ENCODE results near the gene IL12B.
"Not testable (repeated sequence)": the region's sequence is repeated elsewhere in the genome, so short reads cannot be mapped to it uniquely, and the experiment has no call there.

The IL12B gene

DNA sequence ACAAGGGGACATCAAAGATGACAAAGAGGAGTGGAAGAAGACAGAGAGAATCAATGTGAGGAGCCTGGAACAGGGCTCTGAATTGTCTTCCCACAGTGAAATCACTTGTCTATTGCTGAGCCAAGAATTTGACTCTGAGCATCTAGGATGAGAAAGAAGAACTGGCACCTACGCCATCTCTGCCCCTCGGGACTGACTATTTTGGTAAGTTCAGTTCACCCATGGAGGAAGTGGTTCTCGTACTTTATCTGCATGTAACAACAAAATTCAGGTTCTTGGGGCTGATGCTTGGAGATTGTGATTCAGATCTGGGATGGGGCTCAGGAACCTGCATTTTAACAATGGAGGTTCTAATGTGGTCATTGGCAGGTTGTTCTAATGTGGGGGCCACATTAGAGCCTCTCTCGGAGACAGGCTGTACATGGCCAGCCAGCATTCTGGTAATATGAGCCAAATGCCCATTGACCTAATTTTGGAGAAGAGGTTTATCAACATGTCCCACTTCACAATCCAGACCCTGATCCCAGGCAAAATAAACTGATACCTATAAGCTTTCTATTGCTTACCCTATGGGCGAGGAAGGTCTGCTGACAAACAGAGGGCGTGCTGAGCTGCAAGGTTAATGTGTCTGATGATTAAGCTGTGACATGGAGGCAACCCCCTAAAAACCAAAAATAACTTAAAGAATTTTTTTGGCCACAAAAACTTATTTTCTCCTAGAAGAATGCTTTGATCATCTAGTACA lies 2.7 kb upstream of the IL12B start:
- no peak for DNase-seq (ENCODE audit: low read depth)

DNA sequence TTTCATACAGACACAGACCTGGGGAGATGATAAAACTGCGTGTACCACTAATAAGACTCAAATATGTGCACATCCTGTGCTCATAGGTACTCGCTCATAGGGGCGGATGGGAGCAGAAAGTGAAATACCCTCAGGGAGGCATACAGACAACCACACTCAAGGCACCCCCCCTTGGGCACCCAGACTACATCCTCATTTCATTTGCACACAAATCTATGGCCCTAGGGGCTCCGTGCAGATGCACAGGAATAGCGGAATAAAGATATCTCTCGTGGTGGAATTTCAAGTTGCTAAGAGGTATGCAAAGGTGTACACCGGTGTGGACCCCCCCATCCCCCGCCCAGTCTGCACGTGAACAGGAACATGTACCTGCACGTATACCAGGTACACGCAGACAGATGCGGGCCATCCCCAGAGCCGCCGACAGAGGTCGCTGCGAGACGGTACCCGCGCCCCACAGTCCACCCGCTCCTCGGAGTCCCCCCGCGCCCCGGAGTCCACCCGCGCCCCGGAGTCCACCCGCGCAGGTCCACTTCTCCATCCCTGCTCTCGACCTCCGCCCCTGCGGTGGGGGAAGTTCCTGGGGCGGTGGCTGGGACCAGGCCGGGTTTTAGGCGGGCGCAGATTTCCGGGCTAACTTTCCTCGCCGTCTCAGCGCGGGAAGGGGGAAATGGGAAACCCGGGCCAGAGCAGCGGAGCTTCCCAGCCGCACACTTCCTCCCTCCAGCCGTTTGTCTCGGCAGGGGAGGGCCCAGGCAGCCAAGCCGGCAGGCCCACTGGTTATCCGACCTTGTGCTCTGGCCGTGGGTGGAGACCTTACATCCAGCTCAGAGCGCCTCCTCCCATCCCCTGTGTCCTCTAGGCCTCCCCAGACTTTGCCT lies 1.0 kb upstream of the IL12B start:
- DNase-seq (ENCODE audit: low read depth), result peak; percentile 17

DNA sequence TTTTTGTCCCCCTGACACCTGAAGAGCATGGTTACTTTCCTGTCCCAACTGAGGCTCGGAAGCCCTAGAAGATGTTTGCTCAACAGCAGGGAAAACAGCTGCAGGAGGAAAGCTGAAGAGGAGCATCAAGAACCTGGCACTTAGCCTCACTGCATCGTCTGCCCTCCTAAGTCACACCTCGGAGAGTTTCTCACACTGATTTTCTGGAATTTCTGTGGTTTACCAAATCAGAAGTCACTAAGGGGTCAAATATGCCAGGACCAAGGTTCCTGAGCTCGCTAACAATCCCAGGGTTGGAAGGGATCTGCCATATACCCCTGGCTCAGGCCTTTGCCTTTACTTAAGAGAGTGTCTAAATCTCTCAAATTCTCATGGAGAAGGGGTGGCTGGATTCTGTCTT lies 5.3 kb downstream of the IL12B start:
- DNase-seq (ENCODE audit: low read depth), result no peak

DNA sequence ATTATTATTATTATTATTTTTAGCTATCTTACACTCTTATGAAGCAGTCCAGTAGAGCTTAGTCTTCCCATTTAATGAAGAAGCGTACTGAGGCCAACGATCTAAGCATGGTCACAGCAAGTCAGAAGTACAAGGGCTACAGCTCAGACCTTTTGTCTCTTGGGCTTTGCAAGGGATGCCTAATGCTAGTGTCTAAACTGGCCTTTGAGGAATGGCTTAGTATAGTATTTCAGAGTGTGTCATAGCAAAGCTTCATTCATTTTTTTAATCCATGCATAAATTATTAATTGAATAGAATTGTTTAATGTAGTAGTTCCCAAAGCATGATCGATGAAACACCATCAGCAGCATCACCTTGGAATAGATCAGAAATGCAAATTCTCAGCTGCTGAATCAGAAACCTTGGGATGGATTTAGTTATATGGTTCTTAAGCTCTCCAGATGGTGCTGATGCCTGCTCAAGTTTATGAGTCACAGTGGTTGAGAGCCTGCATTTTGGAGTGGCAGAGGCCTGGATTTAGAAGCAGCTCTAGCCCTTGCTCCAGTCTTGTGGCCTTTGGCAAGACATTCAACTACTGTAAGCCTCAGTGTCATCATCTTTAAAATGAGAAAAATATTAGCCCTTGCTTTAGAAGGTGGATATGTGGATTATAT lies 6.1 kb downstream of the IL12B start:
- peak; percentile 79 for DNase-seq (ENCODE audit: low read depth)

DNA sequence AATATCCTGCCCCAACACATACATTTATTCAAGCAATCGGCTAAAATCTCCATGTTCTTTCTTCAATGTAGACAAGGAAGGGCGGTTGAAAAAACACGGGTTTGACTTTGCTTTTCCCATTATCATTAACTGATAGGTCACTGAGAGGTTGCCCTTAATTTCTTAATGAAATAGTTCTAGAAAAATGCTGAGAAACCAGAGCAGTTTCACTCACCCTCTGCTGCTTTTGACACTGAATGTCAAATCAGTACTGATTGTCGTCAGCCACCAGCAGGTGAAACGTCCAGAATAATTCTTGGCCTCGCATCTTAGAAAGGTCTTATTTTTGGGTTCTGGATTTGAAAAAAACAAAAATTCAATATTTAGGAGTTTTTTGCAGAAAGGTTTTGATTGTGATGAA lies 8.1 kb downstream of the IL12B start:
- DNase-seq (ENCODE audit: low read depth), result no peak

DNA sequence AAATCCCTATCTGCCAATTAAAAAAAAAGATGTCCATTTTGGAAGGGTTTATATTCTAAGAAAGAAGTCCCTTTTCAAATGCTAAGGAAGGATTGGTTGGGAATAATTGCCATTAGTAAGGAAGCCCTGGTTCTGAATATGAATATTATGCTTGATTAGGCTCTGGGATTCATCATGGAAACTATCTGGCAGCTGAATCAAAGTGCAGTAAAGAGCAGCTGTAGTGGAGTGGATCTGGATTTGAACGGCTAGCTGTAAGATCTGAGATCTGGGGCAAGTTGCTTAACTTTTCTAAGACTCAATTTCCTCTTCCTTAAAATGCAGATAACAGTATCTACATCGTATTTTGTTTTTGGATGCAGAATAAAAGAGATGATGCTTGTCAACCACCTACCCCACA lies 10.5 kb downstream of the IL12B start:
- DNase-seq (ENCODE audit: low read depth), result no peak

DNA sequence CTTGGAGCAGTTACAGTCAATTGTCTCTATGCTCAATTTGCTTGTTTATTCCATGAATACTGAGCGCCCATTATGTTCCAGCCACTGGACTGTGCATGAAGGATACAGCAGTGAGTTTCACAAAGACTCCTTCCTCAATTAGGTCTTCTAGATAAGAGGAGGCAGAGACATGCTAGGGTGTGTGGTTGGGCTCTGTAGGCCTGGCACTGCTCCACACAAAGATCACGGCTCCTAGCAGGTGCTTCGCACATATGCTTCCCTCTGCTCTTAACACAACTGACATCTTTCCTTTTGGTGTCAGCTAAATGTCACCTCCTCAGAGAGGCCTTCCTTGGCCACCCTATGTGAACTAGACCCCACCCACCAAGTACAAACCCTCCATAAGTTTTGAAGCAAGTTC lies 10.9 kb downstream of the IL12B start:
- DNase-seq (ENCODE audit: low read depth), result no peak

DNA sequence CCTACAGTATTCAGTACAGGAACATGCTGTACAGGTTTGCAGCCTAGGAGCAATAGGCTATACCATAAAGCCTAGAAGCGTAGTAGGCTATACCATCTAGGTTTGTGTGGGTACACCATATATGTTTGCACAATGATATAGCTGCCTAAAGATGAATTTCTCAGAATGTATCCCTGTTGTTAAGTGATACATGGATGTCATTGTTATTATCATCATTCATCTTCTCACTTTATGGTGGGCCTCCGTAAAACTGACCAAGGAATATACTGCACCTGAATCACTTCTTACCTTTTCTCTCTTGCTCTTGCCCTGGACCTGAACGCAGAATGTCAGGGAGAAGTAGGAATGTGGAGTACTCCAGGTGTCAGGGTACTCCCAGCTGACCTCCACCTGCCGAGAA lies 11.8 kb downstream of the IL12B start:
- DNase-seq (ENCODE audit: low read depth), result no peak

DNA sequence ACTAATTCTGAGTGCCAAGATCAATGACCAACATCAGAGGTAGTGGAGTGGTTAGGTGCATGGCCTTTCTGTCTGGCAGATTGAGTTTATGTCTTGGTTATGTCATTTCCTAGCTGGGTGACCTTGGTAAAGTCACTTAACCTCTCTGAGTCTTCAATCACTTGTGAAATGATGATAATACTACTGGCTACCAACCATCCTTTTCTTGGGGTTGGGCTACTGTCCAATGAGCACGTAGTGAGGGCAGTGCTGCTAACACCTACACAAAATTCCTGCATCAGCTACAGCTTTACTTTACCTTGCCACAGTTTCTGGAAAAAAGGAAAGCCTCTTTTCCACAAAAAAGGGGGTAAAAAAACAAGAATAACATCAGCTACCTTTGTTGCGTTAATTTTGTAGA lies 12.4 kb downstream of the IL12B start:
- DNase-seq (ENCODE audit: low read depth), result no peak

DNA sequence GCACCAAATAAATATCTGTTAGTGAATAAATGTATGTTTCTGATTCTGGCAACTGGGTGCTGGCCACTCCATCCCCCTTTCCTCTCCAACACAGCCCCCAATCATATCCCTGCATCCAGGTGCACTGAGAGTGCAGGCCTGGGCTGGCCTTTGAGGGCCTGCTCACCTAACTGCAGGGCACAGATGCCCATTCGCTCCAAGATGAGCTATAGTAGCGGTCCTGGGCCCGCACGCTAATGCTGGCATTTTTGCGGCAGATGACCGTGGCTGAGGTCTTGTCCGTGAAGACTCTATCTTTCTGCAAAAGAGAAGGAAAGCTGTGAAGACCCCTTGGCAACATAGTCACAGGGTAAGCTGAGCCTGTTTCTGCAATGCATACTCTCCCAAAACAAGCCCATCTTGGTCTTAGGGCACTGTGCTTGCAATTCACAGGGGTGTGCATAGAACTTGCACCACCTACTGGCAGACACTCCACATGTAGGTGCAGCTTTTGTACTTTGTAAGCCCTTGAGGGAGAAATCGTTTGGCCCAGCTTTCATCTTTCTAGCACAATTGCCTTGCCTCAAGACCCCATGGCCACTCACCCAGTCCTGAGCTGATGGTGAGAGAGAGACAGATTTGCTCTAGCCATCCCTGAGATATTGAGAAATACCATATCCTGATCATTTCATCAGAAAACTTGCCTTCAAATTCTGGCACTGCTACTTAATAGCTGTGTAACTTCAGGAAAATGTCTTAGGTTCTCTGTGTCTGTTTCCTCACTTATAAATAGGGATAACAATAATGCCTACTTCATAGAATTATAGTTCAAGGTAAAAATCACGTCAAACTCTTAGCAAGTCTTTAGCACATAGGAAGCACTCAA lies 13.5 kb downstream of the IL12B start:
- DNase-seq (ENCODE audit: low read depth), result peak; percentile 50

DNA sequence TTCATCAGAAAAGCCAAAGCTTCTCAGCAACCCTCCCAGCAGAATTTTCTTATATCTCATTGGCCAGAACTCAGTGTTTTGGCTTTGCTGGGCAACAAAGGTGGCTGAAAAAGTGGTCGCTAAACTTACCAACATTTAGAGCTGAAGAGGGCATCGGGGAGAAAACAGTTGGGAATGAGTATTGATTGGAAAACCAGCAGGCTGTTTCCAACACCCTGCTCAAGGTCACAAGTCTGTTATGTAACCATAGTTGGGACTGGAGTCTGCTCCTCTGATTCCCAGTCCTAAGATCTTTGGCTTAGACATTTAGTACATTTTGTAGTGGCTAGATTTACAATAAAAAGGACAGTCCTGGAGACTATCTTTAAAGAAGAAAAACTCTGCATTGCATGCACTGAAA lies 17.1 kb downstream of the IL12B start:
- DNase-seq (ENCODE audit: low read depth), result no peak

DNA sequence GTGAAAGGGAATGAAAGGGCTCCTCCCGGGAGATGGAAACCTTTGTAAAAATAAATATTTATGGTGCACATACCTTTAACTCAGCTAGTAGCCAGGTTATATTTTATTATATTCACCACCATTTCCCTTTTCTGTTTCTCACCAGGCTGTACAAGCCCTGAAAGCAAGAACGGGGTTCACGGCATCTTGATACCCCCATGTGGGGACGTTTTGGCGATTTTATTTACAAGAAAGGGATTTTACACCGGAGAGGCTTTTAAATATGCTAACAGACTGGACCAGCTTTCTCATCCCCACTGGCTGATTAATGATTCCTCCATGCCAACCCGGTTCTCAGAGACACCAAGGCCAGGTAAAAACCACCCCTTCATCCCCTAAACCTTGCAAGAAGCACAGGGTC lies 19.2 kb downstream of the IL12B start:
- DNase-seq (ENCODE audit: low read depth), result no peak

DNA sequence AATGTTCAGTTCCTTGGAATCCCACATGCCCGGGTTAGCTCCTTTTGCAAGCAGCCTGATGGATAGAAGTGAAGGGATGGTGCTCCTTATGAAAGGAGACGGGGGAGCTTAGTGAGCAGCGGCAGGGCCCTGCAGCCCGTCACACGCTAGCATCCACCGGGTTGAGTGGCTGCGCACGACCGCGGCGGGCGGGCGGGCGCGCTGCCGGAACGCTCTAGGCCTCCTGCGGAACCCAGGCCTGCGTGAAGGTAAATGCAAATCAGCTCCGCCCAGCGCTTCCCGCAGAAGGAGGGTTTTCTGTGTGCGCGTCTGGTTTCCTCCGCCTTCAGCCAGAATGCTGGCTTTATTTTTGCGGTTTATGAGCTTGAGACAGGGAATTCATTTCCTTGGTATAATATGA lies 19.8 kb downstream of the IL12B start:
- no peak for DNase-seq (ENCODE audit: low read depth)

DNA sequence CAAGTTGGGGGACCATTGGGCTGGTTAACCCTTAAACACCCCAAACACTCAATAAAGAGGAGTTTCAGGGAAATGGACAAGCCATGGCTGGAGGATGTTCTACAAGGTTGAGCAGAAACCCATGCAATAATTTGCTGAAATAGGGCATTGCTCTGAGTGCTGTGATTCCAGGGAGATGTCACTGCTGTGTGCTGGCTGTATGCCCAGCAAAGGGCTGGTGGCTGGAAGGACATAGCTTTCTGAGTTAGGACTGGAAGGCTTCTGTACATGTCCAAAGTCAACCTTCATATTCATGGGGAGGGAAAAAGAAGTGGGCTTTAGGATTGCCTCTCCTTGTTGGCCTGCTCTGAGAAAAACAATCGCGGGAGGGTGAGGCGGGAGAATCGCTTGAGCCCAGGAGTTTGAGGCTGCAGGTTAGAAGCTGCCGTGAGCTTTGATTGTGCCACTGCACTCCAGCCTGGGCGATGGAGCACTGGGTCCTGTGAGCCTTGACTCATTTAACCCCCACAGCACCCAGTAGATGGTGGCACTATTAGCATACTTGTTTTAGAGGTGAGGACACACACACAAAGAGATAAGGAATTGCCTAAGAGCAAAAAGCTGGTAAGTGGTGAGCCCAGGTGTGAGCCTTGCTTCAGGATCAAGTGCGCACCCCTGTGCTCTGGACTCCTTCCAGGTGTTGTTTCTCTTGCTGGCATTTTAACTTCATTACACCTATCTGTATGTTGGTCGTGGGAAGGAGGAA lies 20.4 kb downstream of the IL12B start:
- no peak for DNase-seq (ENCODE audit: low read depth)

DNA sequence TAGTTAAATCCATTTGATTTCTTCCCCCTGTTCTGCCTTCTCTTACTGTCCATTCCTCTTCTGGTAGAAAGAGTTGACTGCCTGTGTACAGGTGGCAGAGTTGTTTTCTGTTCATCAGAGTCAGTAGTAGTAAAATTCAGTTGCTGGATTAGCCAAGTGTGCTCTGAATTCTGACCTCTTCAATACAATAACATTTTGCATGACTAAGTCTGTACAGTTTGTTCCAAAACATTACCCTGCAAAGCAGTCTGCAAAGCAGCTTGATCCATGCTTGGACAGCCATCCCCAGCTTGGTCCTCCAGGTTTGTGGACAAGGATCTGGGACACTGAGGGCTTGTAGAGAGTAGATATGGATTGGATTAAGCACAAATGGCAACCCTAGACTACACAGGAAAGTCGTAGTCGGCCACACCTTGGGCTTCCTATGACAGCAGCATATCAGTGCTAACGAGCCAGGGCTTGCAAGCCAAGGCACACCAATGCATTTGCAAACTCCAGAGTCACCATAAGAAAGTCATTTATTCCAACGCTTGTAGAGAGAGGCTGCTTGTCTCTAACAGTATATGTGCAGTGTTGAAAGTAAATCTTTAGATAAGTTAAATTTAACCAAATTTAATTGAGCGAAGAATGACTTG lies 25.2 kb downstream of the IL12B start:
- DNase-seq (ENCODE audit: low read depth), result peak; percentile 21

DNA sequence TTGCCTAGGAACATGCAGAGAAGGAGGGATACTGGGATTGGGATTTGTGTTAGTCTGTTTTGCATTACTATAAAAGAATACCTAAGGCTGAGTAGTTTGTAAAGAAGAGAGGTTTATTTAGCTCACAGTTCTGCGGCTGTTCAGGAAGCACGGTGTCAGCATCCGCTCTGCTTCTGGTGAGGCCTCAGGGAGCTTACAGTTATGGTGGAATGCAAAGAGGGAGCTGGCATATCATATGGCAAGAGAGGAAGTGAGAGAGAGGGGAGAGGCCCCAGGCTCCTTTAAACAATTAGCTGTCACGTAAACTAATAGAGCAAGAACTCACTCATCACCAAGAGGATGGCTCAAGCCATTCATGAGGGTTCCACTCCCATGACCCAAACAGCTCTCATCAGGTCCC lies 27.0 kb downstream of the IL12B start:
- no peak for DNase-seq (ENCODE audit: low read depth)

DNA sequence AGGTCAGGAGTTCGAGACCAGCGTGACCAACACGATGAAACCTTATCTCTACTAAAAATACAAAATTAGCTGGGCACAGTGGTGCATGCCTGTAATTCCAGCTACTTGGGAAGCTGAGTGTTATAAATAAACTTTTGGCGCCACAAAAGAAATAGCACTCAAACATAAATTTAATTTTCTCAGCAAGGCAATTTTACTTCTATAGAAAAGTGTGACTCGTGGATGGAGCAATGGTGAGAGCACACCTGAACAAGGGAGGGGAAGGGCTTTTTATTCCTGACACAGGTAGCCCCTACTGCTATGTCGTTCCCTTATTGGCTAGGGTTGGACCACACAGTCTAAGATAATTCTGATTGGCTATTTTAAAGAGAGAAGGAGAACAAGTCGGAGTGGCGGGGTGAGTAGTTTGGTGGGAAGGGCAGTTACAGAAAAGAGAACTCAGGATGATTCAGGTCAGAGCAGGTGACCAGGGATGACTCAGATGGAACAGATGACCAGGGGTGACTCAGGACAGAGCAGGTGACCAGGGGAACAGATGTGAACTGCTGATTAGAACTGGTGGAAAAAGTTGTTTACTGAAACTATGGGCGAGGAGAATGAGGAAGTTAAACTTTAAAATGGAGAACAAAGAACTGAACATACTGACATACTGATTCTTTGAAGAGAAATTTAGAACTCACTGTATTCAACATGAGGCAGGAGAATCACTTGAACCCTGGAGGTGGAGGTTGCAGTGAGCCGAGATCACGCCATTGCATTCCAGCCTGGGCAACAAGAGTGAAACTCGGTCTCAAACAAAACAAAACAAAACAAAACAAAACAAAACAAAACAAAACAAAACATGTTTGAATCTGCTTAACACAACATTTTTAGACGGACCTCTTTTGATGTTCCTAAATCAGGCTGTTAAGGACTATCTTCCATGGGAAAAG lies 28.1 kb downstream of the IL12B start:
- not testable (repeated sequence) for DNase-seq (ENCODE audit: low read depth)

DNA sequence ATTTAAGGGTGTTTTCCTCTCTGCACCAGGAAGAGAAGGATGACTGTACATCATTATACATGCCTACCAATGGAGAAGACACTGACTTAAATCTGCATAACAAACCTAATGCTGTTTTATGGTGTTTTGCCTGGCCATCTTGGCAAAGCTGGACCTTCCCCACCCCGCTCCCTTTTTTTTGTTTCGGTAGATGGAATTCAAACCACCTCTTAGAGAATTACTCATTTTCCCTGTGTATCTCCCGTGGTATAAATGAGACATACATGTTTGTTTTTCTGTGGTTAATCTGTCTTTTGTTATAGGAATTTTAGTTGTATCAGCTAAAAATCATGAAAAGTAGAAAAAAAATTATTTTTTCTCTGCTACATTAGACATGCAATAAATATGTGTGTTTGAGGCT lies 28.8 kb downstream of the IL12B start:
- DNase-seq (ENCODE audit: low read depth), result no peak

DNA sequence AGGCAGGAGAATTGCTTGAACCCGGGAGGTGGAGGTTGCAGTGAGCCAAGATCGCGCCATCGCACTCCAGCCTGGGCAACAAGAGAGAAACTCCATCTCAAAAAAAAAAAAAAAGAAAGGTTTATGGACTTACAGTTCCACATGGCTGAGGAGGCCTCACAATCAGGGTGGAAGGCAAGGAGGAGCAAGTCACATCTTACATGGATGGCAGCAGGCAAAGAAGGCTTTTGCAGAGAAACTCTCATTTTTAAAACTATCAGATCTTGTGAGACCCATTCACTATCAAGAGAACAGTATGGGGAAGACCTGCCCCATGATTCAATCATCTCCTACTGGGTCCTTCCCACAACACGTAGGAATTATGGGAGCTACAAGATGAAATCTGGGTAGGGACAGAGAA lies 33.0 kb downstream of the IL12B start:
- not testable (repeated sequence) for DNase-seq (ENCODE audit: low read depth)

DNA sequence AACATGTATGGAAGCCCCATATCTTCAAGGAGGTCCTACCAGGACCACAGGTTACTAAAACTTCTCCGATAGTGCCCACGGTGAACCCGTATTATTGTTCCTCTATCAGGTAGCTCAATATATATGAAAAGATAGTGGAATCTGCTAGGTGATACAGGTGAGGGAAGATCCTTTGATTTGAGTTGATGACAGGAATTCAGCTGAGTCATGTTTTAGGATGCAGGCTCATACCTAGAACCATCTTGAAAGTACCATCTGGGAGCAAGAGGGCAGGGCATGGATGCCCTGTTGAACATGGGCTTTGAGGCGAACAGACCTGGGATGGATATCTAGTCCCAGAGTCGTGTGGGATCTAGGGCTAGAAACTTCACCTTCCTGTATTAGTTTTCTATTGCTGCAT lies 35.4 kb downstream of the IL12B start:
- no peak for DNase-seq (ENCODE audit: low read depth)
